Esophagus muscularis mucosa (tissue), 4 donors: Measurements from ENCODE around the gene AP3B2. TPM values are rescaled to one million over a fixed set of nuclear protein-coding genes. Genes with fewer than 3 reads are reported as not detected.
"Not testable (repeated sequence)": the region's sequence is repeated elsewhere in the genome, so short reads cannot be mapped to it uniquely, and the experiment has no call there.

Experiments
- DNase-seq: peaks from one replicate; pipeline ENCODE4 v3.0.0-alpha.2; 2017; ENCODE audit errors: extremely low spot score
- H3K27ac ChIP-seq, 4 donors: fragments of 200-600 bp; sonication (generic); replicated peaks in 1 of 4; 1 replicate in 3 of 4; 2 replicates in 1 of 4; pipeline ENCODE4 v1.5.1; 2016 to 2019; ENCODE audit warnings: mild to moderate bottlenecking in 1 of 4
- H3K27me3 ChIP-seq, 4 donors: fragments of 200-600 bp; sonication (generic); one replicate each; pipeline versions ENCODE4 v1.5.1 to v1.6.0; 2016 to 2019
- H3K36me3 ChIP-seq, 4 donors: fragments of 200-600 bp; sonication (generic); one replicate each; pipeline ENCODE4 v1.5.1; 2016 to 2019
- H3K4me1 ChIP-seq, 4 donors: fragments of 200-600 bp; sonication (generic); one replicate each; pipeline ENCODE4 v1.5.1; 2016 to 2019
- H3K4me3 ChIP-seq, 4 donors: fragments of 200-600 bp; sonication (generic); 1 replicate in 2 of 4; 2 replicates in 2 of 4; pipeline ENCODE4 v1.5.1; 2016 to 2019; ENCODE audit warnings: mild to moderate bottlenecking in 4 of 4, moderate library complexity in 1 of 4
- H3K9me3 ChIP-seq, 4 donors: fragments of 200-600 bp; sonication (generic); 1 replicate in 3 of 4; 2 replicates in 1 of 4; pipeline ENCODE4 v1.5.1; 2016 to 2019
- EP300 ChIP-seq: sonication (generic); formaldehyde crosslinking; IDR thresholded peaks from one replicate; pipeline ENCODE4 v1.6.1; 2017; ENCODE audit warnings: antibody characterized with exemption
- POLR2A ChIP-seq: fragments of 450-650 bp; IDR thresholded peaks from one replicate; pipeline ENCODE4 v1.6.1; 2017; ENCODE audit warnings: antibody characterized with exemption, moderate library complexity, mild to moderate bottlenecking, low read depth
- POLR2AphosphoS5 ChIP-seq, 2 donors: sonication (generic); formaldehyde crosslinking; IDR thresholded peaks; one replicate each; pipeline ENCODE4 v1.6.1; 2017; ENCODE audit warnings: antibody characterized with exemption in 2 of 2
- WGBS: methylation state at CpG from one replicate; pipeline ENCODE4 v1.1.5; 2018; 5-methylcytosine and 5-hydroxymethylcytosine counted together
- intact Hi-C: fragments of 100-400 bp; cut with DNase I; formaldehyde crosslinking; loops from one replicate; pipeline ENCODE4 v1.15.1; 2023
- total RNA-seq, 4 donors: library from RNA; depleted of rRNA; stranded (reverse); fragments of >200 nt; gene quantifications; one replicate each; pipeline versions ENCODE4 v1.1.0 to v1.2.1, GENCODE V29; 2016
- TF ChIP-seq, protein P1 (sequence below), 3 experiments: fragments of 200-600 bp in 2 of 3; fragments of 450-650 bp in 1 of 3; sonication (generic) in 2 of 3; IDR thresholded peaks; one replicate each; pipeline ENCODE4 v1.5.1; 2017 to 2019; ENCODE audit warnings: antibody characterized with exemption in 3 of 3, mild to moderate bottlenecking in 2 of 3, moderate library complexity in 1 of 3

Gene AP3B2
- total RNA-seq, 4 donors from 2014 or later: 1.2 to 2.1 (median 1.7) TPM

- peaks cover 0 to 55% (median 17%) of the 10 kb centered on the region in 4 donors for H3K27me3 ChIP-seq
- H3K4me1 ChIP-seq: peaks cover 17 to 32% (median 30%) of the 10 kb centered on the region in 4 donors
- intact Hi-C loops: loop anchor here (5.0 kb wide), 1 partner anchor 106 kb away; no protein-coding TSS in a partner anchor
- H3K27ac ChIP-seq: peak overlapping the region in 1 of 4 donors; percentile 63
- no peaks in the 10 kb centered on the region for H3K9me3 ChIP-seq
- TF ChIP-seq EP300: no peak
- TF ChIP-seq POLR2AphosphoS5 (IDR thresholded peaks at IDR 0.05): no peak
- TF ChIP-seq, protein P1, sequence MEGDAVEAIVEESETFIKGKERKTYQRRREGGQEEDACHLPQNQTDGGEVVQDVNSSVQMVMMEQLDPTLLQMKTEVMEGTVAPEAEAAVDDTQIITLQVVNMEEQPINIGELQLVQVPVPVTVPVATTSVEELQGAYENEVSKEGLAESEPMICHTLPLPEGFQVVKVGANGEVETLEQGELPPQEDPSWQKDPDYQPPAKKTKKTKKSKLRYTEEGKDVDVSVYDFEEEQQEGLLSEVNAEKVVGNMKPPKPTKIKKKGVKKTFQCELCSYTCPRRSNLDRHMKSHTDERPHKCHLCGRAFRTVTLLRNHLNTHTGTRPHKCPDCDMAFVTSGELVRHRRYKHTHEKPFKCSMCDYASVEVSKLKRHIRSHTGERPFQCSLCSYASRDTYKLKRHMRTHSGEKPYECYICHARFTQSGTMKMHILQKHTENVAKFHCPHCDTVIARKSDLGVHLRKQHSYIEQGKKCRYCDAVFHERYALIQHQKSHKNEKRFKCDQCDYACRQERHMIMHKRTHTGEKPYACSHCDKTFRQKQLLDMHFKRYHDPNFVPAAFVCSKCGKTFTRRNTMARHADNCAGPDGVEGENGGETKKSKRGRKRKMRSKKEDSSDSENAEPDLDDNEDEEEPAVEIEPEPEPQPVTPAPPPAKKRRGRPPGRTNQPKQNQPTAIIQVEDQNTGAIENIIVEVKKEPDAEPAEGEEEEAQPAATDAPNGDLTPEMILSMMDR (IDR thresholded peaks at IDR 0.05): no peak
- TF ChIP-seq POLR2A: no peak
- WGBS: 27% methylated on average over 21 of the region's 56 CpGs
- peak overlapping the region; percentile 65 to 85 (median 70) for H3K4me3 ChIP-seq
- no peak for DNase-seq
- no peaks in the 10 kb centered on the region for H3K36me3 ChIP-seq
These were observed 63.2 kb downstream of the AP3B2 start for GRCh38 chr15:82646250-82647044.

GRCh38 chr15:82644967-82645852 is 64.5 kb downstream of the AP3B2 start:
- H3K36me3 ChIP-seq, DNase-seq, H3K9me3 ChIP-seq, H3K4me3 ChIP-seq, H3K27ac ChIP-seq: not testable (repeated sequence)
- Histone ChIP-seq H3K27me3 (peaks cover 0 to 58% (median 17%) of the 10 kb centered on the region in 4 donors), H3K4me1 (peaks cover 17 to 32% (median 30%) of the 10 kb centered on the region in 4 donors)
- intact Hi-C loops: loop anchor here (5.0 kb wide), 1 partner anchor 107 kb away; no protein-coding TSS in a partner anchor
- WGBS: 92% methylated on average over 34 of the region's 34 CpGs

DNA sequence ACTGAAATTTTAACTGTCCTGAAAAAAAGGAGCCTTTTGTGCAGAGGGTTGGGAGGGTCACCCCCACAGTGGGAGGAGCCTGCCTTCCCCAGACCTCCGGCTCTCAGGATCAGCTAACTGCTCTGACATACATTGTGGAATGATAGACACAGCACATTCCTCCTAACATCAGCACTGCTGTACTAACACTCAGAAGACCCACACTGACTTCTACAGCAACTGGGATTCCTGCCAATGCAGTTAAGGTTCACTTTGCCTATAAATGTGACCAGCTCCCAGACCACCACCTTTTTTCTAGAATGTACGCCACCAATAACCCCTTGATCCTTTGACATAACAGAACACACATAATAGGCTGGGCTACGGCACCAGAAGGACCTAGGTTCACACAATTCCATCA is 65.7 kb downstream of the AP3B2 start:
- no peak overlapping the region for H3K27ac ChIP-seq
- no peak for TF ChIP-seq POLR2A
- no peak for TF ChIP-seq POLR2AphosphoS5 (IDR thresholded peaks at IDR 0.05)
- WGBS: 39% methylated on average over 3 of the region's 3 CpGs
- H3K36me3 ChIP-seq: no peaks in the 10 kb centered on the region
- intact Hi-C loops: no loop called here
- H3K4me3 ChIP-seq: no peak overlapping the region
- peaks cover 17 to 32% (median 30%) of the 10 kb centered on the region in 4 donors for H3K4me1 ChIP-seq
- peak; percentile 77 for DNase-seq
- no peaks in the 10 kb centered on the region for H3K9me3 ChIP-seq
- H3K27me3 ChIP-seq: peaks cover 0 to 61% (median 17%) of the 10 kb centered on the region in 4 donors

DNA sequence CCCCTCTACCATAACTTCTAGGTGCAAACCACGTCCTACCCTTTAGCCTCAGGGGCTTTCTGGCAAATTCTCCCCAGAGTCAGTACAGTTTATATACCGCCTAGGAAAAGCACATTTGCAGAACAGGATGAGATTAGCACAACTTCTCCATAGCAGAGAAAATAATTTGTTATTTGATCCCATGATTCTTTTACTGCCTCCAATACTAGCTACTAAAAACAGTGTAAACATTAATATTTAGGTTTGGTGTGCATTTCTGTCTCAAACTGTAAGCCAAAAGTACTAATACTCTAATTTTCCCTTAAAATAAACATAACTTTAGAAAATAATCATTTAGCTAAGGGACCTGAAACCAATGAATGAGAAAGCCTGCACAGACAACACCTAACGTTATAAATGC is 67.0 kb downstream of the AP3B2 start:
- H3K27ac ChIP-seq: no peak overlapping the region
- H3K36me3 ChIP-seq: no peaks in the 10 kb centered on the region
- H3K4me1 ChIP-seq: peaks cover 11 to 22% (median 19%) of the 10 kb centered on the region in 4 donors
- intact Hi-C loops: no loop called here
- peaks cover 0 to 51% (median 17%) of the 10 kb centered on the region in 4 donors for H3K27me3 ChIP-seq
- DNase-seq: no peak
- 59% methylated on average over 3 of the region's 3 CpGs for WGBS
- no peak overlapping the region for H3K4me3 ChIP-seq
- no peaks in the 10 kb centered on the region for H3K9me3 ChIP-seq
- TF ChIP-seq POLR2A (no peak), POLR2AphosphoS5 (IDR thresholded peaks at IDR 0.05) (no peak), EP300 (no peak)

GRCh38 chr15:82641129-82641798 is 68.4 kb downstream of the AP3B2 start:
- no peaks in the 10 kb centered on the region for H3K36me3 ChIP-seq
- intact Hi-C loops: no loop called here
- WGBS: 44% methylated on average over 2 of the region's 2 CpGs
- TF ChIP-seq POLR2A: no peak
- TF ChIP-seq, protein P1 (IDR thresholded peaks at IDR 0.05): no peak
- TF ChIP-seq POLR2AphosphoS5 (IDR thresholded peaks at IDR 0.05): no peak
- no peak for TF ChIP-seq EP300
- H3K27ac ChIP-seq: no peak overlapping the region
- peaks cover 0 to 8% (median 5%) of the 10 kb centered on the region in 4 donors for H3K4me1 ChIP-seq
- peaks cover 0 to 37% (median 7%) of the 10 kb centered on the region in 4 donors for H3K27me3 ChIP-seq
- DNase-seq: no peak
- no peaks in the 10 kb centered on the region for H3K9me3 ChIP-seq
- no peak overlapping the region for H3K4me3 ChIP-seq
